ENCODE measurements around the gene SUN3.
"Not testable (repeated sequence)": the region's sequence is repeated elsewhere in the genome, so short reads cannot be mapped to it uniquely, and the experiment has no call there.

The SUN3 gene

GRCh38 chr7:48033922-48034321 lies 5.0 kb upstream of the SUN3 start:
- no peak for FAIRE-seq

GRCh38 chr7:48031111-48031510 lies 2.2 kb upstream of the SUN3 start:
- DNase-seq (ENCODE audit: insufficient read length, low spot score) = no peak
- FAIRE-seq = no peak

More at GRCh38 chr7:48033922-48034321, 5.0 kb upstream of the SUN3 start:
- no peak for DNase-seq (ENCODE audit: insufficient read length, low spot score)

GRCh38 chr7:48025624-48026023 lies 3.3 kb downstream of the SUN3 start:
- no peak for FAIRE-seq

GRCh38 chr7:48017674-48018073 lies 11.2 kb downstream of the SUN3 start:
- no peak for FAIRE-seq

More at GRCh38 chr7:48025624-48026023, 3.3 kb downstream of the SUN3 start:
- no peak for DNase-seq (ENCODE audit: insufficient read length, low spot score)

GRCh38 chr7:48016641-48017040 lies 12.3 kb downstream of the SUN3 start:
- FAIRE-seq = no peak

More at GRCh38 chr7:48017674-48018073, 11.2 kb downstream of the SUN3 start:
- DNase-seq (ENCODE audit: insufficient read length, low spot score) = no peak

GRCh38 chr7:48011951-48012350 lies 17.0 kb downstream of the SUN3 start:
- FAIRE-seq (no peak), DNase-seq (ENCODE audit: insufficient read length, low spot score) (no peak)

More at GRCh38 chr7:48016641-48017040, 12.3 kb downstream of the SUN3 start:
- DNase-seq (ENCODE audit: insufficient read length, low spot score) = no peak

GRCh38 chr7:48011323-48011722 lies 17.6 kb downstream of the SUN3 start:
- no peak for DNase-seq (ENCODE audit: insufficient read length, low spot score)
- no peak for FAIRE-seq

GRCh38 chr7:48009954-48010353 lies 19.0 kb downstream of the SUN3 start:
- DNase-seq (ENCODE audit: insufficient read length, low spot score) (no peak), FAIRE-seq (peak; percentile 76)

- FAIRE-seq = no peak
- no peak for DNase-seq (ENCODE audit: insufficient read length, low spot score)
Measured at GRCh38 chr7:48009257-48009656, 19.6 kb downstream of the SUN3 start.

- DNase-seq (ENCODE audit: insufficient read length, low spot score) = no peak
- FAIRE-seq = no peak
Measured at GRCh38 chr7:48006866-48007265, 22.0 kb downstream of the SUN3 start.

- FAIRE-seq (no peak), DNase-seq (ENCODE audit: insufficient read length, low spot score) (no peak)
Measured at GRCh38 chr7:48004638-48005037, 24.3 kb downstream of the SUN3 start.

- no peak for DNase-seq (ENCODE audit: insufficient read length, low spot score)
- FAIRE-seq = no peak
Measured at GRCh38 chr7:48004032-48004431, 24.9 kb downstream of the SUN3 start.

- FAIRE-seq; DNase-seq (ENCODE audit: insufficient read length, low spot score): not testable (repeated sequence)
Measured at GRCh38 chr7:48000164-48000563, 28.7 kb downstream of the SUN3 start.

GRCh38 chr7:47999413-47999812 lies 29.5 kb downstream of the SUN3 start:
- DNase-seq (ENCODE audit: insufficient read length, low spot score) = no peak
- no peak for FAIRE-seq

- DNase-seq (ENCODE audit: insufficient read length, low spot score) (no peak), FAIRE-seq (no peak)
Measured at GRCh38 chr7:47992446-47992845, 36.5 kb downstream of the SUN3 start.

- FAIRE-seq = no peak
Measured at GRCh38 chr7:47991741-47992311, 37.1 kb downstream of the SUN3 start.

GRCh38 chr7:47991270-47991669 lies 37.6 kb downstream of the SUN3 start:
- FAIRE-seq (no peak), DNase-seq (ENCODE audit: insufficient read length, low spot score) (no peak)

More at GRCh38 chr7:47991741-47992311, 37.1 kb downstream of the SUN3 start:
- DNase-seq (ENCODE audit: insufficient read length, low spot score) = peak; percentile 77

- FAIRE-seq (no peak), DNase-seq (ENCODE audit: insufficient read length, low spot score) (no peak)
Measured at GRCh38 chr7:47990592-47990991, 38.3 kb downstream of the SUN3 start.

- not testable (repeated sequence) for DNase-seq (ENCODE audit: insufficient read length, low spot score); FAIRE-seq
Measured at GRCh38 chr7:47989607-47990400, 39.1 kb downstream of the SUN3 start.

- no peak for FAIRE-seq
- no peak for DNase-seq (ENCODE audit: insufficient read length, low spot score)
Measured at GRCh38 chr7:47988496-47989386, 40.2 kb downstream of the SUN3 start.

- no peak for FAIRE-seq
Measured at GRCh38 chr7:47982610-47983009, 46.3 kb downstream of the SUN3 start.

More at GRCh38 chr7:47982610-47983009, 46.3 kb downstream of the SUN3 start:
- no peak for DNase-seq (ENCODE audit: insufficient read length, low spot score)

Data from HTR-8/SVneo (cell line).